Measurements from ENCODE around the gene THOC2.

The THOC2 gene

DNA sequence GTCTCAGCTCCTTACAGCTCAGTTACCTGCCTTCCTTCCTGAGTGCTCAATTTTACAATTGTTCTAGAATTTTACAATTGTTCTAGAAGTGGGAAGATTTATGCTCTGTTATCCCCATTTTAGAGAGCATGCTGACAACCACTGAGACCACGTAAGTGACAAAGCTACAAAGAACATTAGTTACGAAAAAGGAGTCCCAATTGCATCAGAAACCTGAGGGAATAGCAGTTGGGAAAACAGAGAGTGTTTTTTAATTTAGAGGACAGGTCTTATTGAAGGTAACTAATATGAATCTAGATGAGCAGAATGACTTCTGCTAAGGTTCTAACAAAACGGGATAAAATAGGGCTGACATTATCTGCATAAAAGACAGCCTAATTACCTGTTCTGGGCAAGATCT is 103.3 kb downstream of the THOC2 start:
- no peaks in the 10 kb centered on the region for H3K27me3 ChIP-seq (ENCODE audit: control insufficient read depth in 1 of 2, insufficient read depth in 2 of 2, low read length in 2 of 2)
- no peak overlapping the region for H3K4me3 ChIP-seq (ENCODE audit: low read depth in 1 of 2, low read length in 2 of 2)
- no peaks in the 10 kb centered on the region for H3K4me1 ChIP-seq (ENCODE audit: control insufficient read depth in 1 of 2, insufficient read depth in 2 of 2, low read length in 2 of 2)
- no peak overlapping the region for H3K9ac ChIP-seq (ENCODE audit: low read depth in 1 of 2, low read length in 2 of 2)
- peaks cover 10 to 20% of the 10 kb centered on the region in 2 donors for H3K36me3 ChIP-seq (ENCODE audit: control insufficient read depth in 1 of 2, insufficient read depth in 2 of 2, low read length in 2 of 2)
- H3K27ac ChIP-seq (ENCODE audit: low read depth, low read length): no peak overlapping the region
- H3K9me3 ChIP-seq (ENCODE audit: control insufficient read depth in 1 of 2, low read length in 2 of 2): no peaks in the 10 kb centered on the region

DNA sequence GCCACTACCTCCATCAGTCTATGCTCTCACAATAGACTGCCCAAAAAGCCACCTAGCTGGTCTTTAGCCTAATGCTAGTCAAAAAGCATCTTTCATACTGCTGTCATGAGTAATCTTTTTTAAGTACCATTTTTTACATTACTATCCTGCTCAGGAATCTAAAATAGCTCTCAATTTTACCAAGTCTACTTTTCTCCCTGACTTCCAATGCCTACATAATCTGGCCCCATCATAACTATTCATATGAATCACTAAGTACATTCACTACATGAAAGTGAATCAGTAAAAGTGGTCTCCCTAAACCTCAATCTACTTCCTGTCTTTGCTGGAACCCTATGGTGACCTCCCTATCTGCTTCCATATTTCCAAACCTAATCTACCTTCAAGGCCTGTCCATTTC is 105.9 kb downstream of the THOC2 start:
- H3K9me3 ChIP-seq (ENCODE audit: control insufficient read depth in 1 of 2, low read length in 2 of 2): no peaks in the 10 kb centered on the region
- H3K27me3 ChIP-seq (ENCODE audit: control insufficient read depth in 1 of 2, insufficient read depth in 2 of 2, low read length in 2 of 2): no peaks in the 10 kb centered on the region
- no peak overlapping the region for H3K4me3 ChIP-seq (ENCODE audit: low read depth in 1 of 2, low read length in 2 of 2)
- no peaks in the 10 kb centered on the region for H3K4me1 ChIP-seq (ENCODE audit: control insufficient read depth in 1 of 2, insufficient read depth in 2 of 2, low read length in 2 of 2)
- no peak overlapping the region for H3K27ac ChIP-seq (ENCODE audit: low read depth, low read length)
- no peak overlapping the region for H3K9ac ChIP-seq (ENCODE audit: low read depth in 1 of 2, low read length in 2 of 2)
- H3K36me3 ChIP-seq (ENCODE audit: control insufficient read depth in 1 of 2, insufficient read depth in 2 of 2, low read length in 2 of 2): peaks cover 7 to 35% of the 10 kb centered on the region in 2 donors

DNA sequence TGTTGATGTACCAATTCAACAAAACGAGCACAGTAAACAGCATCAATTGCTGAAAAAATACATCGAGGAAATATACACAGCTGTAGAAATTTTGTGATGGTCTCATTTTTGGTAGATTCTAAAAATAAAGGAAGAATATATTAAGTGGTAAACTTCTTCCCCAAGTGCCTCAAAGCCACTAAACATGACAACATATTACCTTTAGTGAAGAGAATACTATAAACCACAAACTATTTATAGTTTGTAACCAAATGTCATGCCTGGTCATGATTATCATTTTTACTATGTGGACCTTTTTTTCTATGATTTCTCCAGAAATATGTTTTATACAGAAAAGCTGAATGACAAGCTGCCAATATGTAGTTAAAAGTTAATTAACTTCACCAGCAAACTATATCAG is 106.9 kb downstream of the THOC2 start:
- no peaks in the 10 kb centered on the region for H3K27me3 ChIP-seq (ENCODE audit: control insufficient read depth in 1 of 2, insufficient read depth in 2 of 2, low read length in 2 of 2)
- no peaks in the 10 kb centered on the region for H3K9me3 ChIP-seq (ENCODE audit: control insufficient read depth in 1 of 2, low read length in 2 of 2)
- H3K4me3 ChIP-seq (ENCODE audit: low read depth in 1 of 2, low read length in 2 of 2): no peak overlapping the region
- no peak overlapping the region for H3K27ac ChIP-seq (ENCODE audit: low read depth, low read length)
- peaks cover 7 to 30% of the 10 kb centered on the region in 2 donors for H3K36me3 ChIP-seq (ENCODE audit: control insufficient read depth in 1 of 2, insufficient read depth in 2 of 2, low read length in 2 of 2)
- no peak overlapping the region for H3K9ac ChIP-seq (ENCODE audit: low read depth in 1 of 2, low read length in 2 of 2)
- H3K4me1 ChIP-seq (ENCODE audit: control insufficient read depth in 1 of 2, insufficient read depth in 2 of 2, low read length in 2 of 2): no peaks in the 10 kb centered on the region

DNA sequence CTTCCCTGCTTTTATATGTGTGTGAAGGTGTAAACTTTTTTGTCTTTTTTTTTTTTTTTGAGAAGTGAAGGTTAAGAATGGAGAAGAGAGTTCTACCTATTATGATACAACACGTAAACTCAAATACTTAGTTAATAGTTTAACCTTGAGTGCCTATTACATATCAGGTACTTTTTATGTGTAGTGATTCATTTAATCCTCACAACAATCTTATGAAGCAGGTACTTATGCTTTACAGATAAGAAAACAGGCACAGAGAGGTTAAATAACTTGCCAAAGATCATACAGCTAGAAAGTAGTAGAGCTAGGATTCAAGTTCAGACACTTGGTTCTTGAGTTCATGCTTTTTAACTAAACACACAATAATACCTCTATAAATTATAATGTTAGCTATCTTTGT is 107.4 kb downstream of the THOC2 start:
- H3K4me3 ChIP-seq (ENCODE audit: low read depth in 1 of 2, low read length in 2 of 2): no peak overlapping the region
- no peaks in the 10 kb centered on the region for H3K27me3 ChIP-seq (ENCODE audit: control insufficient read depth in 1 of 2, insufficient read depth in 2 of 2, low read length in 2 of 2)
- peaks cover 7 to 29% of the 10 kb centered on the region in 2 donors for H3K36me3 ChIP-seq (ENCODE audit: control insufficient read depth in 1 of 2, insufficient read depth in 2 of 2, low read length in 2 of 2)
- no peak overlapping the region for H3K27ac ChIP-seq (ENCODE audit: low read depth, low read length)
- no peaks in the 10 kb centered on the region for H3K9me3 ChIP-seq (ENCODE audit: control insufficient read depth in 1 of 2, low read length in 2 of 2)
- no peaks in the 10 kb centered on the region for H3K4me1 ChIP-seq (ENCODE audit: control insufficient read depth in 1 of 2, insufficient read depth in 2 of 2, low read length in 2 of 2)
- no peak overlapping the region for H3K9ac ChIP-seq (ENCODE audit: low read depth in 1 of 2, low read length in 2 of 2)

DNA sequence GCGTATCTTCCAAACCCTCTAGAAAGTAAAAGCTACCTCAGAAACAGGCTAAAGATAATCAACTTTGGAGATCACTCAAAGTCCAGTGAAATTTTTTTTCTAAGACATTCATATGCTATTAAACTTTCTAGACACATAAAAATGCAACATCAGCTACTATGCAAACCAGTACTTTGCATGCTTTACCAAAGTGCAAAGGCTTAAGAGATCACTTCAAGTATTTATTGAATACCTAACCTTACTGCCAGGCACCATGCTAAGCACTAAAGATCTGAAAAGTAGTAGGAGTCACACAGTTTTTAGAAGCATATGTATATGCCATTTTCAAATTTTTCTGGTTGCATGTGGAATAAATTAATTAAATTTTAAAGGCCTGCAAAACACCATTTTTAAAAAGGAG is 115.8 kb downstream of the THOC2 start:
- H3K9ac ChIP-seq (ENCODE audit: low read depth in 1 of 2, low read length in 2 of 2): no peak overlapping the region
- peaks cover 0 to 23% of the 10 kb centered on the region in 2 donors for H3K36me3 ChIP-seq (ENCODE audit: control insufficient read depth in 1 of 2, insufficient read depth in 2 of 2, low read length in 2 of 2)
- no peaks in the 10 kb centered on the region for H3K9me3 ChIP-seq (ENCODE audit: control insufficient read depth in 1 of 2, low read length in 2 of 2)
- no peak overlapping the region for H3K4me3 ChIP-seq (ENCODE audit: low read depth in 1 of 2, low read length in 2 of 2)
- H3K27me3 ChIP-seq (ENCODE audit: control insufficient read depth in 1 of 2, insufficient read depth in 2 of 2, low read length in 2 of 2): no peaks in the 10 kb centered on the region
- no peak overlapping the region for H3K27ac ChIP-seq (ENCODE audit: low read depth, low read length)
- no peaks in the 10 kb centered on the region for H3K4me1 ChIP-seq (ENCODE audit: control insufficient read depth in 1 of 2, insufficient read depth in 2 of 2, low read length in 2 of 2)

DNA sequence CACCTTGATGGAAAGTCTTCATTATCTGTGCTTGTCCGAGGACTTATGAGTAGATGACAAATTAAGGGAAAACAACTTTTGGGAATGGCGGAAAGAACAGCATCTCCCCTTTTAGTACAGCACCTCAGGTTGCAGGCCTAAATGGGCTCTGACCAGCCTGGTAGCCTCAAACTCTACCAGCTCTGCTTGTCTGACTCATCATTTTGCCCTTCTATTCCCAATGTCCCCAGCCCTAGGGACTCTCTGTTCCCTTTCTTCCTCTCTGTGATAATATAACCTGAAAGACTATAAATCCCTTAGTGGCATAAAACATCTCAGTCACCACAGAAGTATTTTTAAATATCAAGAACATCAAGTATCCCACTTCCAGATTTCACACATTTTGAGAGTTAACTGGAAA is 121.9 kb downstream of the THOC2 start:
- H3K9ac ChIP-seq (ENCODE audit: low read depth in 1 of 2, low read length in 2 of 2): no peak overlapping the region
- no peaks in the 10 kb centered on the region for H3K4me1 ChIP-seq (ENCODE audit: control insufficient read depth in 1 of 2, insufficient read depth in 2 of 2, low read length in 2 of 2)
- no peak overlapping the region for H3K27ac ChIP-seq (ENCODE audit: low read depth, low read length)
- H3K4me3 ChIP-seq (ENCODE audit: low read depth in 1 of 2, low read length in 2 of 2): no peak overlapping the region
- H3K36me3 ChIP-seq (ENCODE audit: control insufficient read depth in 1 of 2, insufficient read depth in 2 of 2, low read length in 2 of 2): peaks cover 0 to 19% of the 10 kb centered on the region in 2 donors
- H3K9me3 ChIP-seq (ENCODE audit: control insufficient read depth in 1 of 2, low read length in 2 of 2): no peaks in the 10 kb centered on the region
- no peaks in the 10 kb centered on the region for H3K27me3 ChIP-seq (ENCODE audit: control insufficient read depth in 1 of 2, insufficient read depth in 2 of 2, low read length in 2 of 2)

DNA sequence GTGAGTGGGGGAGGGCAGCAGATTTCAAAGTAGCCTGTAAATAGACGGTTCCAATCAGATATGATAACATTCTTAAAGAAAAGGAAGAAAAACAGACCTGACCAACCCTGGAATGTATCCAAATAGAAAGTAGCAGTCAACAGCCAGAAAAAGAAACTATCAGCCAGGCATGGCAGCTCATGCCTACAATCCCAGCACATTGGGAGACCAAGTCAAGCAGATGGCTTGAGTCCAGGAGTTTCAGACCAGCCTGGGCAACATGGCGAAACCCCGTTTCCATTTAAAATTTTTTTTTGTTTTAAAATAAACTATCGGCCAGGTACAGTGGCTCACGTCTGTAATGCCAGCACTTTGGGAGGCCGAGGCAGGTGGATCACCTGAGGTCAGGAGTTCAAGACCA is 125.0 kb downstream of the THOC2 start:
- no peak overlapping the region for H3K4me3 ChIP-seq (ENCODE audit: low read depth in 1 of 2, low read length in 2 of 2)
- H3K36me3 ChIP-seq (ENCODE audit: control insufficient read depth in 1 of 2, insufficient read depth in 2 of 2, low read length in 2 of 2): peaks cover 0 to 26% of the 10 kb centered on the region in 2 donors
- H3K27me3 ChIP-seq (ENCODE audit: control insufficient read depth in 1 of 2, insufficient read depth in 2 of 2, low read length in 2 of 2): no peaks in the 10 kb centered on the region
- H3K9ac ChIP-seq (ENCODE audit: low read depth in 1 of 2, low read length in 2 of 2): no peak overlapping the region
- no peaks in the 10 kb centered on the region for H3K4me1 ChIP-seq (ENCODE audit: control insufficient read depth in 1 of 2, insufficient read depth in 2 of 2, low read length in 2 of 2)
- no peak overlapping the region for H3K27ac ChIP-seq (ENCODE audit: low read depth, low read length)
- no peaks in the 10 kb centered on the region for H3K9me3 ChIP-seq (ENCODE audit: control insufficient read depth in 1 of 2, low read length in 2 of 2)

DNA sequence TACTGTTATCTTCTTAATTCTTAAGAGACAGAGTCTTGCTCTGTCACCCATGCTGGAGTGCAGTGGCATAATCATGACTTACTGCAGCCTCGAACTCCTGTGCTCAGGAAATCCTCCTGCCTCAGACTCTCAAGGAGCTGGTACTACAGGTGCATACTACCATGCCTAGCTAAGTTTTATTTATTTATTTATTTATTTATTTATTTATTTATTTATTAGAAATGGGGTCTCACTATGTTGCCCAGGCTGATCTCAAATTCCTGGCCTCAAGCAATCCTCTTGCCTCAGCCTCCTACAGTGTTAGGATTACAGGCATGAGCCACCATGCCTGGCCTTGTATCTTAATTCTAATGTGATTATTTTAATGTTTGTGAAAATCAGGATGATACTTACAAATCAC is 125.6 kb downstream of the THOC2 start:
- peaks cover 0 to 29% of the 10 kb centered on the region in 2 donors for H3K36me3 ChIP-seq (ENCODE audit: control insufficient read depth in 1 of 2, insufficient read depth in 2 of 2, low read length in 2 of 2)
- no peaks in the 10 kb centered on the region for H3K4me1 ChIP-seq (ENCODE audit: control insufficient read depth in 1 of 2, insufficient read depth in 2 of 2, low read length in 2 of 2)
- no peak overlapping the region for H3K9ac ChIP-seq (ENCODE audit: low read depth in 1 of 2, low read length in 2 of 2)
- no peaks in the 10 kb centered on the region for H3K27me3 ChIP-seq (ENCODE audit: control insufficient read depth in 1 of 2, insufficient read depth in 2 of 2, low read length in 2 of 2)
- no peaks in the 10 kb centered on the region for H3K9me3 ChIP-seq (ENCODE audit: control insufficient read depth in 1 of 2, low read length in 2 of 2)
- no peak overlapping the region for H3K4me3 ChIP-seq (ENCODE audit: low read depth in 1 of 2, low read length in 2 of 2)
- no peak overlapping the region for H3K27ac ChIP-seq (ENCODE audit: low read depth, low read length)

DNA sequence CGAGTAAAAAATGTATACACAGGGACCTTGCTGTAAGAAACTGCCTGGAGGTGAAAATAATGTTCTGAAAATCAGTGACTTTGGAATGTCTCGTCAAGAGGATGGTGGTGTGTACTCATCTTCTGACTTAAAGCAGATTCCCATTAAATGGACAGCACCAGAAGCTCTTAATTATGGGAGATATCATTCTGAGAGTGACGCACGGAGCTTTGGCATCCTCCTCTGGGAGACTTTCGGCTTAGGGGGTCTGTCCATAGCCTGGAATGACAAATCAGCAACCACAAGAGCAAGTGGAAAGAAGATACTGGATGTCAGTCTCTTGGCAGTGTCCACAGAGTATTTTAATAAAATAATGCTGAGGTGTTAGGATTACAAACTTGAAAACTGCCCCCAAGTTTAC is 129.4 kb downstream of the THOC2 start:
- Histone ChIP-seq H3K27me3 (ENCODE audit: control insufficient read depth in 1 of 2, insufficient read depth in 2 of 2, low read length in 2 of 2) (no peaks in the 10 kb centered on the region), H3K9me3 (ENCODE audit: control insufficient read depth in 1 of 2, low read length in 2 of 2) (no peaks in the 10 kb centered on the region), H3K36me3 (ENCODE audit: control insufficient read depth in 1 of 2, insufficient read depth in 2 of 2, low read length in 2 of 2) (peaks cover 0 to 27% of the 10 kb centered on the region in 2 donors)

DNA sequence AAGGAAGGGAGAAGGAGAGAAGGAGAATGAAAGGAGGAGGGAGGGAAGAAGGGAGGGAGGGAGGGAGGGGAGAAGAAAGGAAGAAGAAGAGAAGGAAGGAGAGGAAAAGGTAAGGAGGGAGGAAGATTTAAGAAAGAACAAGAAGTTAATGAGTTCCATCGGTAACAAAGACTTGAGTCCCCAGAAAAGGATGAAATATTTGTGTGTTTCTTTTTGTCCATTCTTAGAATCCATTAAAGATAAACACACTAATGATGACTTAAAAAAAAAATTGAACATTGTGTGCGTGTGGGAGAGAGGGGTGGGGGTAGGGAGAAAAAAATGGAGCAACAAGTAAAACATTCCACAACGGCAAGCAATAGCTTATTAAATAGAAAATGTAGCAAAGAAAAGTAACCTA is 131.4 kb downstream of the THOC2 start:
- peaks cover 0 to 22% of the 10 kb centered on the region in 2 donors for H3K36me3 ChIP-seq (ENCODE audit: control insufficient read depth in 1 of 2, insufficient read depth in 2 of 2, low read length in 2 of 2)

More for the DNA sequence above, 129.4 kb downstream of the THOC2 start:
- no peak overlapping the region for H3K27ac ChIP-seq (ENCODE audit: low read depth, low read length)
- no peak overlapping the region for H3K4me3 ChIP-seq (ENCODE audit: low read depth in 1 of 2, low read length in 2 of 2)
- H3K9ac ChIP-seq (ENCODE audit: low read depth in 1 of 2, low read length in 2 of 2): no peak overlapping the region
- H3K4me1 ChIP-seq (ENCODE audit: control insufficient read depth in 1 of 2, insufficient read depth in 2 of 2, low read length in 2 of 2): no peaks in the 10 kb centered on the region

DNA sequence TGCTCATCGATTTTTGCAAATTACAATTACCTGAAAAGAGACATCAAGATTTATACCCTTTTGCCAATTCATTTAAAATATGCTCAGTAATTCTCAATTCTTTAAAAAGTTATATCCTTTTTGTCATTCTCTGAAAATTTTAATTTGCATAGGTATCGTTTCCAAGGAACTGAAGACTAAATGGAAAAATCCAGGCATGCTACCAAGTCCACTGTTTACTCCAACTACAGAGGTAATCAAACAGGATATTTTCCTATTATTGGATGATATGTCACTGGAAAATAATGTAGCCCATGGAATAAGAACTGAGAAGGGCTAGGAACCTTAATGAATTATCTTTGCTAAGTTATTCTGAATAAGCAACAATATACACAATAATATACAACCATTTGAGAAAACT is 132.7 kb downstream of the THOC2 start:
- H3K9ac ChIP-seq (ENCODE audit: low read depth in 1 of 2, low read length in 2 of 2): no peak overlapping the region
- no peak overlapping the region for H3K27ac ChIP-seq (ENCODE audit: low read depth, low read length)
- H3K36me3 ChIP-seq (ENCODE audit: control insufficient read depth in 1 of 2, insufficient read depth in 2 of 2, low read length in 2 of 2): peaks cover 0 to 19% of the 10 kb centered on the region in 2 donors
- no peaks in the 10 kb centered on the region for H3K9me3 ChIP-seq (ENCODE audit: control insufficient read depth in 1 of 2, low read length in 2 of 2)
- H3K4me1 ChIP-seq (ENCODE audit: control insufficient read depth in 1 of 2, insufficient read depth in 2 of 2, low read length in 2 of 2): no peaks in the 10 kb centered on the region
- no peaks in the 10 kb centered on the region for H3K27me3 ChIP-seq (ENCODE audit: control insufficient read depth in 1 of 2, insufficient read depth in 2 of 2, low read length in 2 of 2)
- H3K4me3 ChIP-seq (ENCODE audit: low read depth in 1 of 2, low read length in 2 of 2): no peak overlapping the region

More for the DNA sequence above, 131.4 kb downstream of the THOC2 start:
- Histone ChIP-seq H3K9me3 (ENCODE audit: control insufficient read depth in 1 of 2, low read length in 2 of 2) (no peaks in the 10 kb centered on the region), H3K27ac (ENCODE audit: low read depth, low read length) (no peak overlapping the region), H3K4me3 (ENCODE audit: low read depth in 1 of 2, low read length in 2 of 2) (no peak overlapping the region), H3K4me1 (ENCODE audit: control insufficient read depth in 1 of 2, insufficient read depth in 2 of 2, low read length in 2 of 2) (no peaks in the 10 kb centered on the region), H3K27me3 (ENCODE audit: control insufficient read depth in 1 of 2, insufficient read depth in 2 of 2, low read length in 2 of 2) (no peaks in the 10 kb centered on the region), H3K9ac (ENCODE audit: low read depth in 1 of 2, low read length in 2 of 2) (no peak overlapping the region)
